Effector memory CD8-positive, alpha-beta T cell (primary cell): ENCODE results near the gene GALNT2.

Experiments
- ATAC-seq: fragments of 150-1000 bp; cut with Tn5 transposase; replicated peaks from 2 replicates; pipeline ENCODE4 v1.10.0; 2021; ENCODE audit warnings: mild to moderate bottlenecking, moderate library complexity
- DNase-seq, 3 experiments: peaks; one replicate each; pipeline ENCODE4 v3.0.0; 2021
- H3K27ac Mint-ChIP-seq, 2 donors: one replicate each; pipeline ENCODE4 v1.8.0; 2022; ENCODE audit warnings: mild to moderate bottlenecking in 2 of 2, mixed read lengths in 2 of 2, moderate library complexity in 2 of 2
- H3K27me3 Mint-ChIP-seq, 2 donors: one replicate each; pipeline ENCODE4 v1.8.0; 2022; ENCODE audit warnings: mixed read lengths in 2 of 2
- H3K36me3 Mint-ChIP-seq: one replicate; pipeline ENCODE4 v1.8.0; 2022; ENCODE audit warnings: mild to moderate bottlenecking, moderate library complexity, mixed read lengths; ENCODE audit not compliant: insufficient read depth
- H3K4me1 Mint-ChIP-seq, 2 donors: one replicate each; pipeline ENCODE4 v1.8.0; 2022; ENCODE audit warnings: low read depth in 2 of 2, mixed read lengths in 2 of 2
- H3K4me3 Mint-ChIP-seq, 2 donors: one replicate each; pipeline ENCODE4 v1.8.0; 2022; ENCODE audit warnings: mild to moderate bottlenecking in 2 of 2, mixed read lengths in 2 of 2, moderate library complexity in 2 of 2
- H3K9me3 Mint-ChIP-seq, 2 donors: one replicate each; pipeline ENCODE4 v1.8.0; 2022; ENCODE audit warnings: mixed read lengths in 2 of 2

The GALNT2 gene

GRCh38 chr1:230163719-230164118 lies 96.7 kb downstream of the GALNT2 start:
- ATAC-seq = no peak
- Mint-ChIP-seq H3K36me3 (no peaks in the 10 kb centered on the region), H3K27me3 (no peaks in the 10 kb centered on the region), H3K4me3 (no peak overlapping the region), H3K9me3 (no peaks in the 10 kb centered on the region), H3K27ac (peak overlapping the region in 1 of 2 donors; percentile 1), H3K4me1 (peaks cover 14 to 16% of the 10 kb centered on the region in 2 donors)
- no peak for DNase-seq

- ATAC-seq = no peak
- Mint-ChIP-seq H3K4me3 (no peak overlapping the region), H3K27me3 (no peaks in the 10 kb centered on the region), H3K27ac (peak overlapping the region; percentile 39), H3K36me3 (no peaks in the 10 kb centered on the region), H3K4me1 (peaks cover 23 to 25% of the 10 kb centered on the region in 2 donors), H3K9me3 (no peaks in the 10 kb centered on the region)
- no peak for DNase-seq
Observed at GRCh38 chr1:230165536-230165935, 98.5 kb downstream of the GALNT2 start.

- H3K36me3 Mint-ChIP-seq = no peaks in the 10 kb centered on the region
- peaks cover 23 to 25% of the 10 kb centered on the region in 2 donors for H3K4me1 Mint-ChIP-seq
- no peaks in the 10 kb centered on the region for H3K27me3 Mint-ChIP-seq
- no peak for ATAC-seq
- no peaks in the 10 kb centered on the region for H3K9me3 Mint-ChIP-seq
- no peak overlapping the region for H3K4me3 Mint-ChIP-seq
- H3K27ac Mint-ChIP-seq = peak overlapping the region in 1 of 2 donors; percentile 2
- DNase-seq = no peak
Observed at GRCh38 chr1:230166366-230167132, 99.5 kb downstream of the GALNT2 start.

- no peak overlapping the region for H3K4me3 Mint-ChIP-seq
- peak; percentile 78 for ATAC-seq
- no peaks in the 10 kb centered on the region for H3K9me3 Mint-ChIP-seq
- no peak overlapping the region for H3K27ac Mint-ChIP-seq
- no peaks in the 10 kb centered on the region for H3K36me3 Mint-ChIP-seq
- no peaks in the 10 kb centered on the region for H3K27me3 Mint-ChIP-seq
- peak; percentile 25 to 43 (median 40) for DNase-seq
- H3K4me1 Mint-ChIP-seq = peaks cover 23 to 25% of the 10 kb centered on the region in 2 donors
Observed at GRCh38 chr1:230167419-230167852, 100.4 kb downstream of the GALNT2 start.

- peak overlapping the region; percentile 63 to 78 for H3K4me3 Mint-ChIP-seq
- H3K27ac Mint-ChIP-seq = peak overlapping the region; percentile 61 to 84
- H3K4me1 Mint-ChIP-seq = peaks cover 24% of the 10 kb centered on the region in 2 donors
- no peak for DNase-seq
- H3K27me3 Mint-ChIP-seq = no peaks in the 10 kb centered on the region
- H3K9me3 Mint-ChIP-seq = no peaks in the 10 kb centered on the region
- ATAC-seq = peak; percentile 29
- H3K36me3 Mint-ChIP-seq = no peaks in the 10 kb centered on the region
Observed at GRCh38 chr1:230169454-230170152, 102.6 kb downstream of the GALNT2 start.

GRCh38 chr1:230170153-230170547 lies 103.1 kb downstream of the GALNT2 start:
- DNase-seq (no peak), ATAC-seq (no peak)
- peaks cover 27 to 29% of the 10 kb centered on the region in 2 donors for H3K4me1 Mint-ChIP-seq
- H3K27me3 Mint-ChIP-seq = no peaks in the 10 kb centered on the region
- H3K9me3 Mint-ChIP-seq = no peaks in the 10 kb centered on the region
- peak overlapping the region; percentile 63 to 78 for H3K4me3 Mint-ChIP-seq
- H3K27ac Mint-ChIP-seq = peak overlapping the region; percentile 61 to 84
- no peaks in the 10 kb centered on the region for H3K36me3 Mint-ChIP-seq

GRCh38 chr1:230170622-230171021 lies 103.6 kb downstream of the GALNT2 start:
- ATAC-seq = no peak
- no peaks in the 10 kb centered on the region for H3K27me3 Mint-ChIP-seq
- H3K9me3 Mint-ChIP-seq = no peaks in the 10 kb centered on the region
- H3K4me3 Mint-ChIP-seq = no peak overlapping the region
- H3K4me1 Mint-ChIP-seq = peaks cover 29 to 30% of the 10 kb centered on the region in 2 donors
- no peak for DNase-seq
- H3K36me3 Mint-ChIP-seq = no peaks in the 10 kb centered on the region
- peak overlapping the region; percentile 61 to 84 for H3K27ac Mint-ChIP-seq

- ATAC-seq (no peak), DNase-seq (no peak)
- H3K27me3 Mint-ChIP-seq = no peaks in the 10 kb centered on the region
- peaks cover 34% of the 10 kb centered on the region in 2 donors for H3K4me1 Mint-ChIP-seq
- H3K4me3 Mint-ChIP-seq = no peak overlapping the region
- H3K9me3 Mint-ChIP-seq = no peaks in the 10 kb centered on the region
- H3K36me3 Mint-ChIP-seq = no peaks in the 10 kb centered on the region
- H3K27ac Mint-ChIP-seq = no peak overlapping the region
Observed at GRCh38 chr1:230171356-230172015, 104.4 kb downstream of the GALNT2 start.

- no peaks in the 10 kb centered on the region for H3K36me3 Mint-ChIP-seq
- H3K4me3 Mint-ChIP-seq = no peak overlapping the region
- H3K27ac Mint-ChIP-seq = peak overlapping the region in 1 of 2 donors; percentile 19
- peaks cover 34% of the 10 kb centered on the region in 2 donors for H3K4me1 Mint-ChIP-seq
- no peaks in the 10 kb centered on the region for H3K27me3 Mint-ChIP-seq
- DNase-seq (no peak), ATAC-seq (no peak)
- H3K9me3 Mint-ChIP-seq = no peaks in the 10 kb centered on the region
Observed at GRCh38 chr1:230172016-230172537, 105.0 kb downstream of the GALNT2 start.

- no peak for DNase-seq
- Mint-ChIP-seq H3K27me3 (no peaks in the 10 kb centered on the region), H3K4me3 (no peak overlapping the region), H3K27ac (no peak overlapping the region), H3K4me1 (peaks cover 33 to 40% of the 10 kb centered on the region in 2 donors), H3K9me3 (no peaks in the 10 kb centered on the region), H3K36me3 (no peaks in the 10 kb centered on the region)
- ATAC-seq = no peak
Observed at GRCh38 chr1:230173187-230173975, 106.3 kb downstream of the GALNT2 start.

- Mint-ChIP-seq H3K4me1 (peaks cover 30 to 36% of the 10 kb centered on the region in 2 donors), H3K36me3 (no peaks in the 10 kb centered on the region), H3K4me3 (no peak overlapping the region), H3K9me3 (no peaks in the 10 kb centered on the region), H3K27me3 (no peaks in the 10 kb centered on the region), H3K27ac (no peak overlapping the region)
- no peak for DNase-seq
- ATAC-seq = no peak
Observed at GRCh38 chr1:230174041-230174440, 107.0 kb downstream of the GALNT2 start.

GRCh38 chr1:230174471-230175162 lies 107.6 kb downstream of the GALNT2 start:
- H3K9me3 Mint-ChIP-seq = no peaks in the 10 kb centered on the region
- ATAC-seq (no peak), DNase-seq (no peak)
- H3K4me3 Mint-ChIP-seq = no peak overlapping the region
- H3K27ac Mint-ChIP-seq = no peak overlapping the region
- H3K4me1 Mint-ChIP-seq = peaks cover 25 to 35% of the 10 kb centered on the region in 2 donors
- H3K27me3 Mint-ChIP-seq = no peaks in the 10 kb centered on the region
- no peaks in the 10 kb centered on the region for H3K36me3 Mint-ChIP-seq
